Measurements from ENCODE around the gene MAGI1. TPM values are rescaled to one million over a fixed set of nuclear protein-coding genes. Genes with fewer than 3 reads are reported as not detected.

Gene MAGI1
- polyA plus RNA-seq, 3 donors = not detected

- H3K36me3 ChIP-seq (replicated peaks in 1 of 2; ENCODE audit: control insufficient read depth in 1 of 2, insufficient read depth in 2 of 2, low read length in 2 of 2) = no peaks in the 10 kb centered on the region
- peaks cover 0 to 8% (median 0%) of the 10 kb centered on the region in 7 donors for H3K9me3 Mint-ChIP-seq
- no peaks in the 10 kb centered on the region for H4K20me1 ChIP-seq (ENCODE audit: insufficient read depth, low read length)
- no peak overlapping the region for H2AFZ ChIP-seq (ENCODE audit: insufficient read depth, low read depth, low read length, poor library complexity, severe bottlenecking)
- H3K4me3 Mint-ChIP-seq = no peak overlapping the region
- H3K4me3 ChIP-seq (replicated peaks in 1 of 3; ENCODE audit: low read depth in 2 of 3, low read length in 3 of 3) = no peak overlapping the region
- no peak overlapping the region for H3K27ac Mint-ChIP-seq
- H3K9me3 ChIP-seq (replicated peaks in 1 of 2; ENCODE audit: control insufficient read depth in 1 of 2, insufficient read depth in 1 of 2, low read length in 2 of 2) = no peaks in the 10 kb centered on the region
- no peak for DNase-seq
- 90% methylated on average over 2 of the region's 2 CpGs for WGBS (ENCODE audit: insufficient coverage)
- H3K4me2 ChIP-seq (replicated peaks; ENCODE audit: extremely low read depth, low read length, poor library complexity, severe bottlenecking) = no peak overlapping the region
- H3K9ac ChIP-seq (ENCODE audit: insufficient read depth, low read length, poor library complexity, severe bottlenecking) = no peak overlapping the region
- no peak for TF ChIP-seq CTCF (IDR thresholded peaks at IDR 0.05)
- no peak overlapping the region for H3K27ac ChIP-seq (ENCODE audit: low read depth in 1 of 2, low read length in 2 of 2)
- H3K4me1 ChIP-seq (ENCODE audit: control insufficient read depth in 1 of 2, insufficient read depth in 2 of 2, low read length in 2 of 2) = no peaks in the 10 kb centered on the region
- intact Hi-C loops (cut with micrococcal nuclease) = no loop called here
- H3K36me3 Mint-ChIP-seq = no peaks in the 10 kb centered on the region
- H3K27me3 ChIP-seq (ENCODE audit: control insufficient read depth in 2 of 2, insufficient read depth in 2 of 2, low read length in 2 of 2) = no peaks in the 10 kb centered on the region
- no peaks in the 10 kb centered on the region for H3K4me1 Mint-ChIP-seq
- H3K79me2 ChIP-seq (ENCODE audit: insufficient read depth, low read length) = no peaks in the 10 kb centered on the region
- peaks cover 2 to 4% (median 2%) of the 10 kb centered on the region in 3 donors for H3K27me3 Mint-ChIP-seq (ENCODE audit: low read depth in 3 of 3)
These were observed 77.6 kb downstream of the MAGI1 start for GRCh38 chr3:65961128-65961527.

GRCh38 chr3:65960087-65960486 is 78.6 kb downstream of the MAGI1 start:
- Histone ChIP-seq H3K36me3 (replicated peaks in 1 of 2; ENCODE audit: control insufficient read depth in 1 of 2, insufficient read depth in 2 of 2, low read length in 2 of 2) (no peaks in the 10 kb centered on the region), H3K4me1 (ENCODE audit: control insufficient read depth in 1 of 2, insufficient read depth in 2 of 2, low read length in 2 of 2) (no peaks in the 10 kb centered on the region), H3K27me3 (ENCODE audit: control insufficient read depth in 2 of 2, insufficient read depth in 2 of 2, low read length in 2 of 2) (no peaks in the 10 kb centered on the region), H4K20me1 (ENCODE audit: insufficient read depth, low read length) (no peaks in the 10 kb centered on the region), H3K27ac (ENCODE audit: low read depth in 1 of 2, low read length in 2 of 2) (no peak overlapping the region), H3K79me2 (ENCODE audit: insufficient read depth, low read length) (no peaks in the 10 kb centered on the region), H3K4me2 (replicated peaks; ENCODE audit: extremely low read depth, low read length, poor library complexity, severe bottlenecking) (no peak overlapping the region), H2AFZ (ENCODE audit: insufficient read depth, low read depth, low read length, poor library complexity, severe bottlenecking) (no peak overlapping the region), H3K9ac (ENCODE audit: insufficient read depth, low read length, poor library complexity, severe bottlenecking) (no peak overlapping the region), H3K9me3 (replicated peaks in 1 of 2; ENCODE audit: control insufficient read depth in 1 of 2, insufficient read depth in 1 of 2, low read length in 2 of 2) (no peaks in the 10 kb centered on the region), H3K4me3 (replicated peaks in 1 of 3; ENCODE audit: low read depth in 2 of 3, low read length in 3 of 3) (no peak overlapping the region)
- peaks cover 0 to 8% (median under 1%) of the 10 kb centered on the region in 7 donors for H3K9me3 Mint-ChIP-seq
- intact Hi-C loops (cut with micrococcal nuclease) = no loop called here
- no peak overlapping the region for H3K4me3 Mint-ChIP-seq
- no peak for DNase-seq
- no peak overlapping the region for H3K27ac Mint-ChIP-seq
- no peaks in the 10 kb centered on the region for H3K36me3 Mint-ChIP-seq
- TF ChIP-seq CTCF (IDR thresholded peaks at IDR 0.05) = no peak
- no peaks in the 10 kb centered on the region for H3K4me1 Mint-ChIP-seq
- peaks cover 2 to 4% (median 2%) of the 10 kb centered on the region in 3 donors for H3K27me3 Mint-ChIP-seq (ENCODE audit: low read depth in 3 of 3)
- WGBS (ENCODE audit: insufficient coverage) = 98% methylated on average over 4 of the region's 6 CpGs

All from CD14-positive monocyte (primary cell).